Adrenal gland (tissue), 5 donors: ENCODE measurements around the gene ARHGAP22.

Experiments used
- POLR2A ChIP-seq, 2 donors: fragments of 450-650 bp; IDR thresholded peaks; one replicate each; pipeline ENCODE4 v1.6.1; 2017; ENCODE audit warnings: antibody characterized with exemption in 2 of 2, mild to moderate bottlenecking in 2 of 2, moderate library complexity in 1 of 2
- TF ChIP-seq, protein P1 (sequence below), 6 experiments: fragments of 450-650 bp in 4 of 6; fragments of 200-600 bp in 2 of 6; sonication (generic) in 1 of 6; IDR thresholded peaks; 1 replicate in 5 of 6; 2 replicates in 1 of 6; pipeline versions ENCODE4 v1.5.1 to v1.8.0; 2016 to 2021; ENCODE audit warnings: antibody characterized with exemption in 6 of 6, mild to moderate bottlenecking in 2 of 6, moderate library complexity in 1 of 6
- donor health status: DM: no; HTN: no; CAD: no.

DNA sequence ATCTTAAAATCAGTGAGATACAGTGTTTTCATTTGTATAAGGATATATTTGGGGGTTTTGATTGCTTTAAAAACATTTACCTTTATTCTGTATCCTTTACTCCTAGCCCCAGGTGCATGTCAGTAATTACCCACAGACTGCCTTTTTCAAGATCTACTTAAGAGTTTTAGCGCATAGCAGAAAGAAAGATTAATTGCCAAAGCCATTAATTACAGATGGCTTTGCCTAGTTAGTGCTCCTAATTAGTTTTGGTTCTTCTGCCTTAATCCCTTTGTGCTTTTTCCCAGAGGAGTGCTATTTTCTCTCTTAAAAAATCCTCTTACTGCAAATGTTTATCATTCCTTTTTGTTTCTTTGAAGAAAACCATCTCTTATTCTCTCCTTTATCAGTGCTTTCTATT is 175.6 kb downstream of the ARHGAP22 start:
- TF ChIP-seq, protein P1, sequence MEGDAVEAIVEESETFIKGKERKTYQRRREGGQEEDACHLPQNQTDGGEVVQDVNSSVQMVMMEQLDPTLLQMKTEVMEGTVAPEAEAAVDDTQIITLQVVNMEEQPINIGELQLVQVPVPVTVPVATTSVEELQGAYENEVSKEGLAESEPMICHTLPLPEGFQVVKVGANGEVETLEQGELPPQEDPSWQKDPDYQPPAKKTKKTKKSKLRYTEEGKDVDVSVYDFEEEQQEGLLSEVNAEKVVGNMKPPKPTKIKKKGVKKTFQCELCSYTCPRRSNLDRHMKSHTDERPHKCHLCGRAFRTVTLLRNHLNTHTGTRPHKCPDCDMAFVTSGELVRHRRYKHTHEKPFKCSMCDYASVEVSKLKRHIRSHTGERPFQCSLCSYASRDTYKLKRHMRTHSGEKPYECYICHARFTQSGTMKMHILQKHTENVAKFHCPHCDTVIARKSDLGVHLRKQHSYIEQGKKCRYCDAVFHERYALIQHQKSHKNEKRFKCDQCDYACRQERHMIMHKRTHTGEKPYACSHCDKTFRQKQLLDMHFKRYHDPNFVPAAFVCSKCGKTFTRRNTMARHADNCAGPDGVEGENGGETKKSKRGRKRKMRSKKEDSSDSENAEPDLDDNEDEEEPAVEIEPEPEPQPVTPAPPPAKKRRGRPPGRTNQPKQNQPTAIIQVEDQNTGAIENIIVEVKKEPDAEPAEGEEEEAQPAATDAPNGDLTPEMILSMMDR (IDR thresholded peaks at IDR 0.05): no peak
- no peak for TF ChIP-seq POLR2A (IDR thresholded peaks at IDR 0.05)
